Stomach (tissue), 9 donors: Measurements from ENCODE around the gene ATP5PD. TPM values are rescaled to one million over a fixed set of nuclear protein-coding genes. Genes with fewer than 3 reads are reported as not detected.
A peak's percentile ranks its signal among the peaks of the same experiment; 100 is the strongest.

Experiments
- DNase-seq, 2 donors: peaks; one replicate each; pipeline versions ENCODE4 v3.0.0 to v3.0.0-alpha.2; 2013 to 2019
- H3K27ac ChIP-seq, 5 donors: fragments of 200-600 bp in 4 of 5; sonication (generic) in 4 of 5; one replicate each; pipeline ENCODE4 v1.5.1; 2013 to 2019; ENCODE audit warnings: mild to moderate bottlenecking in 1 of 5, moderate library complexity in 1 of 5
- H3K27me3 ChIP-seq, 3 donors: fragments of 200-600 bp; sonication (generic); one replicate each; pipeline ENCODE4 v1.5.1; 2017 to 2019; ENCODE audit warnings: mixed run types in 1 of 3
- H3K36me3 ChIP-seq, 4 donors: fragments of 200-600 bp; sonication (generic); 1 replicate in 3 of 4; 2 replicates in 1 of 4; pipeline ENCODE4 v1.5.1; 2016 to 2019
- H3K4me1 ChIP-seq, 4 donors: fragments of 200-600 bp; sonication (generic); one replicate each; pipeline ENCODE4 v1.5.1; 2016 to 2019
- H3K4me3 ChIP-seq, 4 donors: fragments of 200-600 bp; sonication (generic) in 3 of 4; one replicate each; pipeline ENCODE4 v1.5.1; 2016 to 2019; ENCODE audit warnings: mild to moderate bottlenecking in 1 of 4
- H3K9me3 ChIP-seq, 4 donors: fragments of 200-600 bp; sonication (generic); one replicate each; pipeline ENCODE4 v1.5.1; 2016 to 2019
- EP300 ChIP-seq: sonication (generic); formaldehyde crosslinking; IDR thresholded peaks from one replicate; pipeline ENCODE4 v1.6.1; 2017; ENCODE audit warnings: antibody characterized with exemption
- POLR2A ChIP-seq, 4 donors: fragments of 450-650 bp; IDR thresholded peaks; one replicate each; pipeline ENCODE4 v1.6.1; 2016; ENCODE audit warnings: antibody characterized with exemption in 4 of 4, control low read depth in 2 of 4, mild to moderate bottlenecking in 1 of 4, moderate library complexity in 1 of 4
- POLR2AphosphoS5 ChIP-seq, 3 donors: sonication (generic); formaldehyde crosslinking; IDR thresholded peaks; one replicate each; pipeline ENCODE4 v1.6.1; 2016; ENCODE audit warnings: antibody characterized with exemption in 3 of 3
- WGBS, 5 donors: extraction: QIAGEN DNeasy Blood & Tissue Kit in 3 of 5; methylation state at CpG; one replicate each; pipeline versions ENCODE4 v1.1.5 to v1.1.7; 2013 to 2018; 5-methylcytosine and 5-hydroxymethylcytosine counted together
- intact Hi-C: fragments of 100-400 bp; cut with DNase I; formaldehyde crosslinking; loops from one replicate; pipeline ENCODE4 v1.15.1; 2023; ENCODE audit warnings: low total_unique reads
- polyA plus RNA-seq, 3 donors: library from polyadenylated mRNA; stranded (reverse); fragments of 200-250 nt; gene quantifications; one replicate each; pipeline ENCODE4 v1.2.3, GENCODE V29; 2013
- total RNA-seq, 5 donors: library from RNA; depleted of rRNA; stranded (reverse); fragments of >200 nt; gene quantifications; one replicate each; pipeline versions ENCODE4 v1.1.0 to v1.2.3, GENCODE V29; 2014 to 2016
- TF ChIP-seq, protein P1 (sequence below), 7 experiments: fragments of 450-650 bp in 4 of 7; fragments of 200-600 bp in 3 of 7; sonication (generic) in 3 of 7; IDR thresholded peaks; one replicate each; pipeline ENCODE4 v1.5.1; 2016 to 2019; ENCODE audit warnings: antibody characterized with exemption in 7 of 7, control low read depth in 2 of 7, mild to moderate bottlenecking in 1 of 7
- donor health status: healthy with polysubstance abuse.
- donor health status: Bipolar disorder and iron deficiency.
- donor health status: healthy.

ATP5PD gene
- total and polyA plus RNA-seq, 8 donors: 77.0 to 681 (median 286) TPM

DNA sequence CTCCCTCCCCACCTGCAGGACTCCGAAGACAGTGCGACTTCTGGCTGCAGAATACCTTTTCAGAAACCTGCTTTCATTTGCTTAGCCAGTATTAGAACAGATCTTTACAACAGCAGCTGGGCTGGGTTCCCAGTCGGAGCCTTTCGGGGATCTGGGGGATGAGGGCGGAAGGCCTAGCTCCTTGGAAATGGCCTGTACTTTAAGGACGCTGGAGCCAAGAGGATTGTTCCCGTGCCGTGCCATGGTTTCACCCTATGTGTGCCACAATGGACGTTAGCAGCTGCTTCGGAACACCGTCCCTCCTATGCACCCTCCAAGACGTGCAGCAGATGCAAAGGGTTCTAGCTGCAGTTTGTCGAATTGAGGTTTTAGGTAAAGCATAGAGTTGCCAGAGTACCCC lies 16.4 kb upstream of the ATP5PD start:
- WGBS, 5 donors: 90 to 93% (median 92%) methylated on average over 11 to 13 of the region's 13 CpGs
- intact Hi-C loops: no loop called here
- H3K36me3 ChIP-seq: peaks cover 33 to 68% (median 63%) of the 10 kb centered on the region in 4 donors

GRCh38 chr17:75061618-75062017 lies 14.8 kb upstream of the ATP5PD start:
- H3K27me3 ChIP-seq: no peaks in the 10 kb centered on the region
- H3K4me1 ChIP-seq: peaks cover 0 to 13% (median 11%) of the 10 kb centered on the region in 4 donors
- no peak for DNase-seq
- 86 to 91% (median 88%) methylated on average over 8 of the region's 8 CpGs for WGBS, 5 donors
- intact Hi-C loops: no loop called here
- H3K27ac ChIP-seq: peak overlapping the region in 2 of 5 donors; percentile 70 to 74
- no peak overlapping the region for H3K4me3 ChIP-seq
- H3K36me3 ChIP-seq: peaks cover 33 to 84% (median 75%) of the 10 kb centered on the region in 4 donors
- H3K9me3 ChIP-seq: no peaks in the 10 kb centered on the region
- no peak for TF ChIP-seq POLR2AphosphoS5 (IDR thresholded peaks at IDR 0.05)
- TF ChIP-seq, protein P1, sequence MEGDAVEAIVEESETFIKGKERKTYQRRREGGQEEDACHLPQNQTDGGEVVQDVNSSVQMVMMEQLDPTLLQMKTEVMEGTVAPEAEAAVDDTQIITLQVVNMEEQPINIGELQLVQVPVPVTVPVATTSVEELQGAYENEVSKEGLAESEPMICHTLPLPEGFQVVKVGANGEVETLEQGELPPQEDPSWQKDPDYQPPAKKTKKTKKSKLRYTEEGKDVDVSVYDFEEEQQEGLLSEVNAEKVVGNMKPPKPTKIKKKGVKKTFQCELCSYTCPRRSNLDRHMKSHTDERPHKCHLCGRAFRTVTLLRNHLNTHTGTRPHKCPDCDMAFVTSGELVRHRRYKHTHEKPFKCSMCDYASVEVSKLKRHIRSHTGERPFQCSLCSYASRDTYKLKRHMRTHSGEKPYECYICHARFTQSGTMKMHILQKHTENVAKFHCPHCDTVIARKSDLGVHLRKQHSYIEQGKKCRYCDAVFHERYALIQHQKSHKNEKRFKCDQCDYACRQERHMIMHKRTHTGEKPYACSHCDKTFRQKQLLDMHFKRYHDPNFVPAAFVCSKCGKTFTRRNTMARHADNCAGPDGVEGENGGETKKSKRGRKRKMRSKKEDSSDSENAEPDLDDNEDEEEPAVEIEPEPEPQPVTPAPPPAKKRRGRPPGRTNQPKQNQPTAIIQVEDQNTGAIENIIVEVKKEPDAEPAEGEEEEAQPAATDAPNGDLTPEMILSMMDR (IDR thresholded peaks at IDR 0.05): no peak
- TF ChIP-seq POLR2A (IDR thresholded peaks at IDR 0.05): no peak
- no peak for TF ChIP-seq EP300

More for the DNA sequence above, 16.4 kb upstream of the ATP5PD start:
- Histone ChIP-seq H3K4me1 (peaks cover 0 to 13% (median 11%) of the 10 kb centered on the region in 4 donors), H3K27me3 (no peaks in the 10 kb centered on the region), H3K4me3 (no peak overlapping the region), H3K9me3 (no peaks in the 10 kb centered on the region), H3K27ac (no peak overlapping the region)
- TF ChIP-seq POLR2AphosphoS5 (IDR thresholded peaks at IDR 0.05) (no peak), POLR2A (IDR thresholded peaks at IDR 0.05) (no peak), EP300 (no peak)
- TF ChIP-seq, protein P1 (IDR thresholded peaks at IDR 0.05): no peak
- DNase-seq: no peak

GRCh38 chr17:75061055-75061438 lies 14.3 kb upstream of the ATP5PD start:
- peaks cover 0 to 13% (median 11%) of the 10 kb centered on the region in 4 donors for H3K4me1 ChIP-seq
- peak overlapping the region in 3 of 5 donors; percentile 70 to 74 (median 74) for H3K27ac ChIP-seq
- DNase-seq: no peak
- WGBS, 5 donors: 93 to 99% (median 95%) methylated on average over 10 of the region's 10 CpGs
- no peaks in the 10 kb centered on the region for H3K27me3 ChIP-seq
- H3K4me3 ChIP-seq: no peak overlapping the region
- intact Hi-C loops: no loop called here
- H3K9me3 ChIP-seq: no peaks in the 10 kb centered on the region
- TF ChIP-seq, protein P1 (IDR thresholded peaks at IDR 0.05): no peak
- no peak for TF ChIP-seq EP300
- no peak for TF ChIP-seq POLR2AphosphoS5 (IDR thresholded peaks at IDR 0.05)
- TF ChIP-seq POLR2A (IDR thresholded peaks at IDR 0.05): no peak
- H3K36me3 ChIP-seq: peaks cover 33 to 90% (median 80%) of the 10 kb centered on the region in 4 donors

DNA sequence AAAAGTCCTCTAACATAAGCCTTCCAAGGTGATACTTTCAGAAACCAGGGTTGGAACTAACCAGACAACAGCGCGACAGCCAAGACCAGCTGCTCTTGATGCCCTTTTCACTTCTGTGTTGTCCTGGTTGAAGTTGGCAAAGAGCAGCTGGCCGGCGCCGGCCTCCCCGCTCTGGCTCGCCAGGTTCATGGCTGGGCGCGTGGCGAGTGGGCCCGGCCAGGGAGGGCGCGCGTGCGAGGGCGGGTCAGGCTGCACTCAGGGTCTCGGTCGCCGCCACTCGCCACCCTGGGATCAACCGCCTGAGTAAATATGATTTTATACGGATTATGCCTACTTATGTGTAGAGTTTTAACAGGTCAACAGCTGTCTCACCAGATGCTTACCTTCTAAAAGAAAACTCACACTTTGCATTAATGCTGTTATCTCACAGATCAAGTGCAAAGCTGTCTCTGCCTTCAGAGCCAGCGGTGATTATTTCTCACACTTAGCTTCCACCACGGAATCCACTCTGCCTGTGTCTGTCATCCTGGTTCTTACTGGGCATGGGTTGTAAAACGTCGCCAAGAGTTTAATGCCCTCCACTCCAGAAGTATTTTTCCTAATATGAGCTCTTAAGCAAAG lies 13.8 kb upstream of the ATP5PD start:
- no peak for TF ChIP-seq EP300
- TF ChIP-seq, protein P1 (IDR thresholded peaks at IDR 0.05): no peak
- no peak for TF ChIP-seq POLR2AphosphoS5 (IDR thresholded peaks at IDR 0.05)
- DNase-seq: no peak
- intact Hi-C loops: no loop called here
- H3K27me3 ChIP-seq: no peaks in the 10 kb centered on the region
- WGBS, 5 donors: 90 to 95% (median 92%) methylated on average over 26 of the region's 26 CpGs
- peaks cover 0 to 13% (median 11%) of the 10 kb centered on the region in 4 donors for H3K4me1 ChIP-seq
- H3K9me3 ChIP-seq: no peaks in the 10 kb centered on the region
- H3K4me3 ChIP-seq: no peak overlapping the region
- H3K27ac ChIP-seq: peak overlapping the region; percentile 28 to 74 (median 70)
- H3K36me3 ChIP-seq: peaks cover 35 to 94% (median 84%) of the 10 kb centered on the region in 4 donors
